Esophagus squamous epithelium (tissue), 4 donors: ENCODE data around the gene IFNGR1.

Experiments used
- POLR2A ChIP-seq, 4 donors: fragments of 450-650 bp; IDR thresholded peaks; one replicate each; pipeline ENCODE4 v1.6.1; 2017; ENCODE audit warnings: antibody characterized with exemption in 4 of 4, mild to moderate bottlenecking in 4 of 4, moderate library complexity in 3 of 4
- TF ChIP-seq, protein P1 (sequence below), 6 experiments: fragments of 450-650 bp in 4 of 6; fragments of 200-600 bp in 2 of 6; sonication (generic) in 2 of 6; IDR thresholded peaks; one replicate each; pipeline ENCODE4 v1.5.1; 2016 to 2019; ENCODE audit warnings: antibody characterized with exemption in 6 of 6, mild to moderate bottlenecking in 4 of 6, moderate library complexity in 4 of 6

DNA sequence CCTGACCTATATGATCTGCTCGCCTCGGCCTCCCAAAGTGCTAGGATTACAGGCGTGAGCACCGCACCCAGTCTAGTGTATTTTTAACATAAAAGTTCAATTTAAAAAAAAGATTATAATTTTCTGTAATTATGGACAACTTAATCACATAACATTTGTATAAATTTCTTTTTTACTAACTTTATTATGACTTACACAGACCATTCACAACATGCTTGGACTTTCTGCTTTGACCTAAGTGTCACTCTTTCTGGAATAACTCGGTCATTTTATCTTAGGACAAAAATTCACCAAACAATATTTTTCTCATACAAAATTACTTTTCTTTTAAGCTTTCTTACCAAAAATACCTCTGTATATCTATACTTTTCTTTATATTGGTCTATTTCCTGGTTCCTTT lies 30.3 kb downstream of the IFNGR1 start:
- TF ChIP-seq, protein P1, sequence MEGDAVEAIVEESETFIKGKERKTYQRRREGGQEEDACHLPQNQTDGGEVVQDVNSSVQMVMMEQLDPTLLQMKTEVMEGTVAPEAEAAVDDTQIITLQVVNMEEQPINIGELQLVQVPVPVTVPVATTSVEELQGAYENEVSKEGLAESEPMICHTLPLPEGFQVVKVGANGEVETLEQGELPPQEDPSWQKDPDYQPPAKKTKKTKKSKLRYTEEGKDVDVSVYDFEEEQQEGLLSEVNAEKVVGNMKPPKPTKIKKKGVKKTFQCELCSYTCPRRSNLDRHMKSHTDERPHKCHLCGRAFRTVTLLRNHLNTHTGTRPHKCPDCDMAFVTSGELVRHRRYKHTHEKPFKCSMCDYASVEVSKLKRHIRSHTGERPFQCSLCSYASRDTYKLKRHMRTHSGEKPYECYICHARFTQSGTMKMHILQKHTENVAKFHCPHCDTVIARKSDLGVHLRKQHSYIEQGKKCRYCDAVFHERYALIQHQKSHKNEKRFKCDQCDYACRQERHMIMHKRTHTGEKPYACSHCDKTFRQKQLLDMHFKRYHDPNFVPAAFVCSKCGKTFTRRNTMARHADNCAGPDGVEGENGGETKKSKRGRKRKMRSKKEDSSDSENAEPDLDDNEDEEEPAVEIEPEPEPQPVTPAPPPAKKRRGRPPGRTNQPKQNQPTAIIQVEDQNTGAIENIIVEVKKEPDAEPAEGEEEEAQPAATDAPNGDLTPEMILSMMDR (IDR thresholded peaks at IDR 0.05), result no peak
- TF ChIP-seq POLR2A (IDR thresholded peaks at IDR 0.05), result no peak
